Activated CD8-positive, alpha-beta memory T cell treated with anti-CD3 and anti-CD28 coated beads for 24 hours (primary cell): ENCODE data around the gene INO80E.
A peak's percentile ranks its signal among the peaks of the same experiment; 100 is the strongest.
"Not testable (repeated sequence)": the region's sequence is repeated elsewhere in the genome, so short reads cannot be mapped to it uniquely, and the experiment has no call there.

Experiments used
- DNase-seq: peaks from one replicate; pipeline ENCODE4 v3.0.0-alpha.2; 2020

Gene INO80E

DNA sequence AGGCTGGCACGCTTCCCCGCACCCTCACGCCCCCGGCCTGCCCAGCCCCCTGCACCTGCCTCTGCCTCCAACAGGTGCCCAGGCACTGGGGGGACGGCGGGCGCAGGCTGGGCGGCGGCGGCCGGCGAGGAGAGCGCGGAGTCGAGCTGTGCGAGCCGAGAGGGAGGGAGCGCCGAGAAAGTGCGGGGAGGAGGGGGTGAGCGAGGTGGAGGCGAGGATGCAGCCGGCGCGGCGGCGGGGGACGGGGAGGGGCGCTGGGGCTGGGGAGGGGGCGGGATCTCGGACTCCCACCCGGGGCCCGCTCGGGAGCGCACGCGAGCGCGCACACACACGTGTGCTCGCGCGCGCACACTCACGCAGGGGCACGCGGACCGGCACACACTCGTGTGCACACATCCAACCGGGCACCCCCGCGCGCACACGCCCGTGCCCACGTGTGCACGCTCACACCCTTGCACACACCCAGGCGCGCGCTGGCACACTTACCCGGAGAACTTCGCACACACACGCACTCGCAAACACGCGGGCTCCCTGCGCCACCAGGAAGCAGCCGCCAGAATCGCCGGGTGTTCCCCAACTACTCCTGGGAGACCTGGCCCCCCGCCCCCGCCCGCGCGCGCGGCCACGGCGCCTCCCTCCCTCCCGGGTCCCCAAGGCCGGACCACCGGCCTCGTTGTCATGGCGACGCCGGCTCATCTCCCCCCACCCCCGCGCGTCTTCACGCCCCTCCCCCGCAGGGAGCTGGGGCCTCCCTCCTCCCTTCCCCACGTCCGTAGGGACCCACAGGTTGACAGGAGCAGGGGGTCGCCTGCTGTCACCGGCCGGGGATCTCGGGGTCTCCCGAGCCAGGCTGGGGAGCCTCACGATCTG, 15.0 kb downstream of the INO80E start, which contains the start of gene DOC2A:
Gene DOC2A (minus strand): TSS at position 184 of the 870 bp plus-strand sequence. CDS start 805 bp downstream, outside the sequence.
- no peak for DNase-seq

DNA sequence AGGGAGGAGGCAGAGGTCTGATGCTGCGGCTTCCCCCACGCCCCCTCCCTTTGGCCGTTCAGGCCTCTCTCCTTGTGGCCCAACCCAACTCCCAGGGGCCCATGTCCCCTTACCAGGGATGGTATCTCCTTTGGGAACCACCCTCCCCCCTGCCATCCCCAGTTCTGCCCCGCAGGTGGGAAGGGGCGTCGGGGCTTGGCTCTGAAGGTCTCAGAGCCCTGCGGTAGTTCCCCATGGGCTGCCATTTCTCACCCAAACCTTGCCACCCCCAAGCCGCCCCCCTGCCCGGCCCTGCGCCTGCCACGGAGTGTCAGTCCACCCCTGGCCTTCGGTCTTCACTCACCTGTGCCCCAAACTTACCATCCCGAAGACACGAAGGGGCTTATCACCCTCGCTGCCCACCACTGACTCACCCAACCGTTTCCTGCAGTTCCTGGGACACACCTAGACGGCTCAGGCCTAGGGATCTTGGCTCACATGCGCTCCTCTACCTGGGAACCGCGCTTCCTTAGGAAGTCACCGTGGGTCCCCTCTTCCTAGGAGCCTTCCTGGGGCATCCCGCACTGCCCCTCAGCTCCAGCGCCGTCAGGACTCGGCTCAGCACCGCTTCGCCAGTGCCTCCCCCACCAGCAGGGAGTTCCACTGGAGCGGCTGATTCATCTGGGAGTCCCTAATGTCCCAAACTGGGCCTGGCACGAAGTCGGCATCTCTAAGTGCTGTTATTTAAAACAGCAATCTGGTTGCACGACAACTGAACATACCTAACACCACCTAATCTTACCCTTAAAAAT, 15.9 kb downstream of the INO80E start:
- DNase-seq: no peak

- DNase-seq: not testable (repeated sequence)
These were observed 16.6 kb downstream of the INO80E start for GRCh38 chr16:30012598-30012997.

GRCh38 chr16:30015450-30015849, 19.4 kb downstream of the INO80E start:
- not testable (repeated sequence) for DNase-seq

DNA sequence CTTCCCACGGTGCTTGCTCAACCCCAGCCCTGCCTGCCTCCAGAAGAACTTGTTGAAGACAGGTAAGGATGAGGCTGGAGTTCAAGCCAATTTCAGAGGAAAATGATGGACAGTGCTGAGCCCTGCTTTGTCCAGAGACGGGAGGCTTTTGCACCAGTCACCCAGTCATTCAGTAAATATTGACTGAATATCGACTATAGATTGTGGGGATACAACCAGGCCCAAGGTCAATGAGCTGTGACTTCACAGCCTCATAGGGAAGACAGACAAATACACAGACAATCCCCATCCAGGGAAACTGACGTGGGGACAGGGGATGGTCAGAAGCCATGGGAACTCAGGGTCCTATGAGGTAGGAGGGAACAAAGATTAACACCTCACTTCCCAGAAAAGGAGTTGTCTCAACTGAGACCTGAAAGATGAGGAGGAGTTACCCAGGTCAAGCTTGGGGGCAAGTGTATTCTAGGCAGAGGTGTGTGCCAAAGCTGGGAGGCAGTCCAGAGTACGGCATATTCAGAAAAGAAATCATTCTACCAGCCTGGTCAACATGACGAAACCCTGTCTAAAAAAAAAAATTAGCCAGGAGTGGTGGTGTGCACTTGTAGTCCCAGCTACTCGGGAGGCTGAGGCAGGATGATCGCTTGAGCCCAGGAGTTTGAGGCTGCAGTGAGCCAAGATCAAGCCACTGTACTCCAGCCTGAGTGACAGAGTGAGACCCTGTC, 20.7 kb downstream of the INO80E start:
- DNase-seq: no peak

GRCh38 chr16:30017277-30017656, 21.2 kb downstream of the INO80E start:
- no peak for DNase-seq

- DNase-seq: not testable (repeated sequence)
These were observed 21.9 kb downstream of the INO80E start for GRCh38 chr16:30017937-30018336.

DNA sequence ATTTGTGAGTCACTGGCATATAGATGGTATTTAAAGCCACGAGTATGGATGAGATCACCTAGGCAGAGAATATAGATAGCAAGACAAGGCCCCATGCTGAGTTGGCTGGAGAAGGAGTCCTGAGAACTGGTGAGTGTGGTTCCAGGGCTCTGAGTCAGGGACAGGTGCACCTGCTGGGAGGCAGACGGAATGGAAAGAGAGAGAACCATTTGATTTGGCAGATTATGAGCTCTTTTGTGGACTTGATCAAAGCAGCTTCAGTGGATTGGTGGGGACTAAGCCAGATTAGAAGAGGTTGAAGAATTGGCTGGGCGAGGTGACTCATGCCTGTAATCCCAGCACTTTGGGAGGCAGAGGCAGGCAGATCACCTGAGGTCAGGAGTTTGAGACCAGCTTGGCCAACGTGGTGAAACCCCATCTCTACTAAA, 22.7 kb downstream of the INO80E start:
- DNase-seq: no peak

GRCh38 chr16:30022887-30023286, 26.8 kb downstream of the INO80E start, which contains the start of gene C16orf92:
Gene C16orf92 (plus strand): TSS chr16:30023198. CDS start chr16:30023341, 143 bp downstream.
- no peak for DNase-seq

- DNase-seq: no peak
These were observed 27.5 kb downstream of the INO80E start for GRCh38 chr16:30023586-30023985.

GRCh38 chr16:30024451-30024850, 28.4 kb downstream of the INO80E start:
- DNase-seq: no peak

- no peak for DNase-seq
These were observed 29.1 kb downstream of the INO80E start for GRCh38 chr16:30025156-30025555.

GRCh38 chr16:30025574-30025973, 29.5 kb downstream of the INO80E start:
- no peak for DNase-seq

DNA sequence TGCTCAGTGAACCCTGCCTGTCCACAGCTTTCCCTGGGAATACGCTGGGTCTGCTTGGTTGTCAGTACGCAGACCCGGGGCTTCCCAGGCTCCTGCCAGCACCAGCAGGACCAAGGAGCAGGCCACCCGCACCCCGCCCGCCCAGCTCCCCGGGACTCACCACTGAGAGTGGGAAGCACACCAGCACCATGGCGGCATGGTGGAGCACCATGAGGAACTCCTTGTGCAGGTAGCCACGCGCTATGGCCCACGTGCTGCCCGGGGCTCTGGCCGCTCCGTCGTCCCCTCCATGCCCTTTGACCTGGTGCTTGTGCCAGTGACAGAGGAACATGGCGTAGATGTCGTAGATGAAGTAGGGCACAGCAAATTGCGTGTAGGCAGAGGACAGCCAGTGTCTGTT, 30.4 kb downstream of the INO80E start:
- DNase-seq: no peak

GRCh38 chr16:30027588-30028437, 31.8 kb downstream of the INO80E start:
- DNase-seq: no peak

DNA sequence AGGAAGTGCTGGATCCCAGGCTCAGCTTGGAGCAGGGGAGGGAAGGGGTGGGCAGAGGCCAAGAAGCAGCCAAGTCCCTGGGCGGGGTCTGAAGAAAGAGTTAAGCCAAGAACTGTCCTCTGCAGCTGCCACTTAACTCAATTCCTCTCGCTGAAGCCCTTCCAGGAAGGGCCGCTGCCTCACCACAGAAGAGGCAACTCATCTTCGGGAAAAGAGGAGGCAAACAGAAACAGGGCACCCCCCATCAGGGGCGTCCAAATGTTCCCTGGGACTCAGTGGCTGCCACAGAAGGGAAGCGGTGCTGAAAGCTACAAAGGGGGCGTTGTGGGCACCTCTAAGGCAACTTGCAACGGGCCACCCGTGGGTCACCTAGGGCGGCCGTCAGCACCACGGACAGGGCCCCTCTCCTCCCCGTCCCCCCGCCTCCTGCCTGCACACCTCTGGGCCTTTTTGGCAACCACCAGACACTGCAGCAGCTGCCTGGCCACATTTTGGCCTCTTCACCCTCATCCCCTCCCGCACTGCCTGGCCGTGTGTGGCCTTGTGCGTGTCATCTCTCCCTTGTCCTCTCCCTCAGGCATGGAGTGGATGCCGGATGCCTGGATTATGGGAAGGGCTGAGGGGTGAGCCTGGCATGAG, 32.5 kb downstream of the INO80E start:
- DNase-seq: peak; percentile 66

DNA sequence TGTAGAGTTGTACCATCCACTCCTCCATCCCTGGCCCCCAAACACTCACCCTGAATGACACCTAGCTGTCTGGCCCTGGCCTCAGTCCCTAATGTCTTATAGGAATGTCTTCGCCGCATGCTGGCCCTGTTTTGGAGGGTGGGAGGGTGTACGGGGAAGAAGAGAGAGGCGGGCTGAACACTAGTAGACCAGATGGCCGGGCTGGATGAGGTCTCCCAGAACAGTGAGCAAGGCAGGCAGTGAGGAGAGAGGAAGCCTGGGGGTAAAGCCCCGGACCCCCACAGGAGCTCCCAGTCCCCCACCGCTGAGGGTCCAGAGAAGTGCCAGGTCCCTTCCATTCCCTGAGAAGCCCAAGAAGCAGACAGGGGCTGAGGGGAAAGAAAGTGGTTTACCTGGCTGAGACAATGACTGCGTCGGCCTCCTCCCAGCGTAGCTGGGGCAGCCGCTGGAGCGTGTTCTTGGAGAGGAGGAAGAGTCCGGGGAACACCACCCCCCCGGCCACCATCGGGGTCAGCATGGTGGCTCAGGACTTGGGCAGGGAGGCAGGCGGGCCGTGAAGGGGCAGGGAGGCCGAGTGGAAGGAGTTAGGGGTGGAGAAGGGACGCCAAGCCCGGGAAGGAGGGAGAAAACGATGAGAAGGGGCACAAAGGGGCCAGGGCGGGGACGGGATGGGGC, 34.1 kb downstream of the INO80E start:
- DNase-seq: no peak

DNA sequence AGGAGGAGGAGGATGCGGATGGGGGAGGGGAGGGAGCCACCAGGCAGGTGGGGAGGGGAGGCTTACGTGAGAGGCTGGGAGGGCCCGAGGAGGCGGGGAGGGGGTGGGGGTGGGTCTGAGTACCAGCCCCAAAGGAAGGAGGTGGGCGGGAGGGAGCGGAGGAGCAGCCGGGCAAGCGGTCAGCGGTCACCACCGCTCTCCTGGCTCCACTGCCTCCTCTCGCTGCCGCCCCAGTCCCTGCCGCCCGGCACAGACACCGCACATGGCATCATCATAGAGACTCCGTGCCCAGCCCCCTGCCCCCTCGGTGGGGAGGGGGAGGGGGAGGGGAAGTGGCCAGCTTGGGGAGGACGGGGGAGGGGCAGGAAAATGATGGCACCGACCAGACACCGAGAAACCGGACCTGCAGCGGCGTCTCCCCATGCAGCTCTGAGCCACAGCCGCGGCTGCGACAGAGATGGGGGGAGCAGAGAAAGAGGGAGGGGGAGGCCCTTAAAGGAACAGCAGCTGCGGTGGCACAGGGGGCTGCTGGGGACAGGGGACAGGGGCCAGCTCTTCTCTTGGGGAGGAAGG, 34.9 kb downstream of the INO80E start, which contains the start of gene TLCD3B:
Gene TLCD3B (minus strand): TSS at position 431 of the 573 bp plus-strand sequence. CDS start 744 bp downstream, outside the sequence.
- no peak for DNase-seq

- no peak for DNase-seq
These were observed 35.5 kb downstream of the INO80E start for GRCh38 chr16:30031477-30031918.
